Left lung (tissue), 10 donors: Measurements from ENCODE around the gene ALG9. TPM values are rescaled to one million over a fixed set of nuclear protein-coding genes. Genes with fewer than 3 reads are reported as not detected.

ENCODE experiments used
- ATAC-seq: fragments of 200-7000 bp; cut with Tn5 transposase; one replicate; pipeline ENCODE4 v1.9.1; 2020; ENCODE audit warnings: moderate library complexity
- DNase-seq, 4 donors: peaks; one replicate each; pipeline ENCODE4 v3.0.0-alpha.2; 2013 to 2020
- H3K27ac ChIP-seq, 2 donors: fragments of 200-600 bp; sonication (generic) in 1 of 2; one replicate each; pipeline versions ENCODE4 v1.5.0 to v1.8.0; 2020 to 2021
- H3K27me3 ChIP-seq, 2 donors: fragments of 200-600 bp; sonication (generic) in 1 of 2; one replicate each; pipeline versions ENCODE4 v1.5.0 to v1.8.0; 2020 to 2021
- H3K36me3 ChIP-seq, 2 donors: fragments of 200-600 bp; sonication (generic) in 1 of 2; one replicate each; pipeline versions ENCODE4 v1.5.0 to v1.8.0; 2020 to 2021
- H3K4me1 ChIP-seq, 2 donors: fragments of 200-600 bp; one replicate each; pipeline ENCODE4 v1.8.0; 2021
- H3K4me3 ChIP-seq, 2 donors: fragments of 200-600 bp; sonication (generic) in 1 of 2; one replicate each; pipeline versions ENCODE4 v1.5.0 to v1.8.0; 2020 to 2021; ENCODE audit warnings: mild to moderate bottlenecking in 1 of 2
- H3K9me3 ChIP-seq, 2 donors: fragments of 200-600 bp; sonication (generic) in 1 of 2; one replicate each; pipeline versions ENCODE4 v1.5.0 to v1.8.0; 2020 to 2021
- CTCF ChIP-seq, 2 donors: fragments of 200-600 bp; sonication (generic) in 1 of 2; IDR thresholded peaks; one replicate each; pipeline versions ENCODE4 v1.5.0 to v1.8.0; 2021; ENCODE audit warnings: antibody characterized with exemption in 2 of 2
- intact Hi-C, 2 donors: fragments of 100-400 bp; cut with DNase I; formaldehyde crosslinking; loops; one replicate each; pipeline versions ENCODE4 v1.11.2 to v1.14.2; 2022
- polyA plus RNA-seq, 6 donors: library from polyadenylated mRNA; unstranded; fragments of 120-200 nt; gene quantifications; one replicate each; pipeline ENCODE4 v1.2.1, GENCODE V29; 2013; ENCODE audit not compliant: insufficient read length in 6 of 6
- total RNA-seq, 2 donors: library from RNA; stranded (reverse); fragmentation: NEBNext Ultra II Directional; extraction: Animal tissue kit (Norgen Biotek cat#: 25700); gene quantifications; one replicate each; pipeline ENCODE4 v1.2.1, GENCODE V29; 2021
- donor health status: DM: no; HTN: yes; CAD: no.
- donor health status: DM: no; HTN: no; CAD: no.

Gene ALG9
- total and polyA plus RNA-seq, 8 donors = 27.5 to 51.0 (median 47.4) TPM

GRCh38 chr11:111845276-111846028, 25.9 kb downstream of the ALG9 start:
- Histone ChIP-seq H3K36me3 (peaks cover 0 to 47% of the 10 kb centered on the region in 2 donors), H3K27ac (peak overlapping the region in 1 of 2 donors; percentile 68)
- no peak for TF ChIP-seq CTCF (IDR thresholded peaks at IDR 0.05)

DNA sequence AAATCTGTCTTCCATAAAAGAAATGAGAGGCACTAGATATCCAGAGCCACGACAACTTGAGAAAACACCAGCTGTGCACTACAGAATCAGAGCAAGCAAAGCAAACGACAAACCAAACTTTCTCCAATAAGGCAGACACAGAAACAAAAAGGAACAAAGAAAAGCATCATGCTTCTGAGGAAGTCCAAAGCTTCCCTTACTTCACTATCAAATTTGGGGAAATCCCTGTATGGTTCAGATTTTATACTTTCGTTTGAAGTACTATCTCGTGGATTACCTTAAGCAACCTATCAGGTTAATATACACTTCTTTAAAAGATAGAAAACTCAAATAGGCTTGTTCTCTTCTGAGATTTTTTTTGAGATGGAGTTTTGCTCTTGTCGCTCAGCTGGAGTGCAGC, 27.7 kb downstream of the ALG9 start:
- Histone ChIP-seq H3K36me3 (peaks cover 0 to 37% of the 10 kb centered on the region in 2 donors), H3K4me3 (no peak overlapping the region), H3K4me1 (peaks cover 0 to 56% of the 10 kb centered on the region in 2 donors), H3K9me3 (no peaks in the 10 kb centered on the region), H3K27ac (peak overlapping the region in 1 of 2 donors; percentile 18), H3K27me3 (no peaks in the 10 kb centered on the region)
- intact Hi-C loops = loop anchor here in 1 of 2 donors (10.0 kb wide), 1 partner anchor 259 kb away; no protein-coding TSS in a partner anchor
- DNase-seq (no peak), ATAC-seq (no peak)
- TF ChIP-seq CTCF (IDR thresholded peaks at IDR 0.05) = no peak

More at GRCh38 chr11:111845276-111846028, 25.9 kb downstream of the ALG9 start:
- no peaks in the 10 kb centered on the region for H3K9me3 ChIP-seq
- ATAC-seq (peak; percentile 21), DNase-seq (peak in 1 of 4 donors; percentile 38)
- no peak overlapping the region for H3K4me3 ChIP-seq
- intact Hi-C loops = loop anchor here in 1 of 2 donors (10.0 kb wide), 1 partner anchor 261 kb away; no protein-coding TSS in a partner anchor
- H3K4me1 ChIP-seq = peaks cover 0 to 56% of the 10 kb centered on the region in 2 donors
- no peaks in the 10 kb centered on the region for H3K27me3 ChIP-seq

DNA sequence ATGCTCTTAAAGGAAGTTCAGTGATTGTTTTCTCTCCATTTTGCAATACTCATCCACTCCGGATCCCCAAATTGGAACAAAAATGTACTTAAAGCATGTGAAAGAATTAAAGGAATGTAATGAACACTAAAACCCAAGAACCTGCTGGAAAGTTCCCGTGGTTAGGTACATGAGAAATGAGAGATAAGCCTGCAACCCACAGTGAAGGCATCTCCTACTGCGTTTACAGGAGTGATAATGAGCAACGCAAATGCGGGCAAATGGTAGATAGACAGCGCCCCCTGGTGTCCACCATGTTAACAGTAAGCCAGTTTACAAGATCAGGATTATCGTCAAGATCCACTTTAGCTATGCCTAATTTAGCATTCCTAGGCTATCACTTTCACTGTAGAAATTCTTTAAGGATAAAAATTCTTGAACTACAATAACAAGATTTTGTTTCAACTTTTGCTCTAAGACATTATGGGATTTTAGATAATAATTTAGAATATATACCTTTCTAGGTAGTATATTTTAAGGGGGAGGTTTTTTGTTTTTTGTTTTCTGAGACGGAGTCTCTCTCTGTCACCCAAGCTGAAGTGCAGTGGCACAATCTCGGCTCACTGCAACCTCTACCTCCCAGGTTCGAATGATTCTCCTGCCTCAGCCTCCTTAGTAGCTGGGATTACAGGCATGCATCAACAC, 29.9 kb downstream of the ALG9 start:
- Histone ChIP-seq H3K27ac (peak overlapping the region; percentile 21 to 53), H3K27me3 (no peaks in the 10 kb centered on the region), H3K9me3 (no peaks in the 10 kb centered on the region), H3K4me1 (peaks cover 0 to 47% of the 10 kb centered on the region in 2 donors), H3K4me3 (no peak overlapping the region), H3K36me3 (peaks cover 0 to 40% of the 10 kb centered on the region in 2 donors)
- DNase-seq (peak in 3 of 4 donors; percentile 79 to 87 (median 87)), ATAC-seq (peak; percentile 96)
- intact Hi-C loops = loop anchor here in 1 of 2 donors (10.0 kb wide), 1 partner anchor 257 kb away; no protein-coding TSS in a partner anchor
- TF ChIP-seq CTCF (IDR thresholded peaks at IDR 0.05) = peak; percentile 84 to 89

DNA sequence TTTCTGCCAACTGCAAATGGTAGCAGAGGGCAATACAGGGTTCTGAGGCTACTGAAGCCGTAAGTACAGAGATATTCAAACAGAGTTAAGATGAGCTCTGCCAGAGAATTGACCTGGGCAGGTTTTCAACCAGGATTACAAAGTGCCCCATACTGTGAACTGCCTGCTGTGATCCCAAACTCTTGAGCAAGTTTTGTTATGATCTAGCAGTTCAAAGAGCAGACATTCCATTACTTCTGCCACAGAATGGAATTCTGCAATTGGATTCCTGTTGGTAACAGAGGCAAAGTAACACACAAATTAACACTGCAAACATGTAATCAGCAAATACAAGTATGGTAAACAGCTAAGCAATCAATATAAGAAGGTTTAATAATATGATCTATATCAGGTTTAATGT, 31.2 kb downstream of the ALG9 start:
- Histone ChIP-seq H3K4me3 (no peak overlapping the region), H3K36me3 (peaks cover 0 to 43% of the 10 kb centered on the region in 2 donors)

More for the DNA sequence above, 31.2 kb downstream of the ALG9 start:
- TF ChIP-seq CTCF (IDR thresholded peaks at IDR 0.05) = no peak
- Histone ChIP-seq H3K4me1 (peaks cover 0 to 33% of the 10 kb centered on the region in 2 donors), H3K27ac (peak overlapping the region in 1 of 2 donors; percentile 21), H3K27me3 (no peaks in the 10 kb centered on the region), H3K9me3 (no peaks in the 10 kb centered on the region)
- no peak for DNase-seq
- intact Hi-C loops = loop anchor here in 1 of 2 donors (10.0 kb wide), 1 partner anchor 255 kb away; no protein-coding TSS in a partner anchor
- peak; percentile 8 for ATAC-seq
